AG10803 (cell line): ENCODE results near the gene MT2A.

Experiments
- DNase-seq: peaks from one replicate; pipeline ENCODE4 v3.0.0; 2010; ENCODE audit warnings: low read depth
- H3K4me3 ChIP-seq: 2 replicates; pipeline ENCODE4 v1.5.1; 2011; ENCODE audit warnings: mild to moderate bottlenecking, low read length, control low read depth
- TF ChIP-seq, protein P1 (sequence below): conservative IDR thresholded peaks from 2 replicates; pipeline ENCODE4 v1.5.1; 2011; ENCODE audit warnings: mild to moderate bottlenecking, low read length, control low read depth, inconsistent platforms

MT2A gene

DNA sequence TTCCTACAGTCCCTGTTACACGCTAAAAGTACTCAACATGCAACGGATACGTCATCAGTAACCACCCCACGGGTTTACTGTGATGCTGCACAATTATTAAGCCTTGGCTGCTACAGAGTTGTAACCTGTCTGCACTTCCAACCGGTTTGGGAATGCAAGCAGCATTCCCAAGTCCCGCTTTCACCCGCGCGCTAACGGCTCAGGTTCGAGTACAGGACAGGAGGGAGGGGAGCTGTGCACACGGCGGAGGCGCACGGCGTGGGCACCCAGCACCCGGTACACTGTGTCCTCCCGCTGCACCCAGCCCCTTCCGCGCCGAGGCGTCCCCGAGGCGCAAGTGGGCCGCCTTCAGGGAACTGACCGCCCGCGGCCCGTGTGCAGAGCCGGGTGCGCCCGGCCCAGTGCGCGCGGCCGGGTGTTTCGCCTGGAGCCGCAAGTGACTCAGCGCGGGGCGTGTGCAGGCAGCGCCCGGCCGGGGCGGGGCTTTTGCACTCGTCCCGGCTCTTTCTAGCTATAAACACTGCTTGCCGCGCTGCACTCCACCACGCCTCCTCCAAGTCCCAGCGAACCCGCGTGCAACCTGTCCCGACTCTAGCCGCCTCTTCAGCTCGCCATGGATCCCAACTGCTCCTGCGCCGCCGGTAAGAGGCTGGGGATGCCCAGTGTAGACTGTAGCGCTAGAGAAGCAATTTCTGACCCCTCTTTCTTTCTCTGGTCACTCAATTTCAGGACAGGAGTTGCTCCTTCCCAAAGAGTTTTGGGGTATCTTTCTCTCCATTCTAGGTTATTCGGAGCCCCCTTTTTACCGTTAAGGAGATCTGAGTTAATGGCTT is at the start of gene MT2A:
TSS of gene MT2A (plus strand) at position 542 of the 833 bp plus-strand sequence. CDS start at position 614, 72 bp downstream.
- H3K4me3 ChIP-seq, result peak within 1 kb of the TSS; percentile 89
- peak; percentile 97 for DNase-seq
- TF ChIP-seq, protein P1, sequence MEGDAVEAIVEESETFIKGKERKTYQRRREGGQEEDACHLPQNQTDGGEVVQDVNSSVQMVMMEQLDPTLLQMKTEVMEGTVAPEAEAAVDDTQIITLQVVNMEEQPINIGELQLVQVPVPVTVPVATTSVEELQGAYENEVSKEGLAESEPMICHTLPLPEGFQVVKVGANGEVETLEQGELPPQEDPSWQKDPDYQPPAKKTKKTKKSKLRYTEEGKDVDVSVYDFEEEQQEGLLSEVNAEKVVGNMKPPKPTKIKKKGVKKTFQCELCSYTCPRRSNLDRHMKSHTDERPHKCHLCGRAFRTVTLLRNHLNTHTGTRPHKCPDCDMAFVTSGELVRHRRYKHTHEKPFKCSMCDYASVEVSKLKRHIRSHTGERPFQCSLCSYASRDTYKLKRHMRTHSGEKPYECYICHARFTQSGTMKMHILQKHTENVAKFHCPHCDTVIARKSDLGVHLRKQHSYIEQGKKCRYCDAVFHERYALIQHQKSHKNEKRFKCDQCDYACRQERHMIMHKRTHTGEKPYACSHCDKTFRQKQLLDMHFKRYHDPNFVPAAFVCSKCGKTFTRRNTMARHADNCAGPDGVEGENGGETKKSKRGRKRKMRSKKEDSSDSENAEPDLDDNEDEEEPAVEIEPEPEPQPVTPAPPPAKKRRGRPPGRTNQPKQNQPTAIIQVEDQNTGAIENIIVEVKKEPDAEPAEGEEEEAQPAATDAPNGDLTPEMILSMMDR, result no peak

DNA sequence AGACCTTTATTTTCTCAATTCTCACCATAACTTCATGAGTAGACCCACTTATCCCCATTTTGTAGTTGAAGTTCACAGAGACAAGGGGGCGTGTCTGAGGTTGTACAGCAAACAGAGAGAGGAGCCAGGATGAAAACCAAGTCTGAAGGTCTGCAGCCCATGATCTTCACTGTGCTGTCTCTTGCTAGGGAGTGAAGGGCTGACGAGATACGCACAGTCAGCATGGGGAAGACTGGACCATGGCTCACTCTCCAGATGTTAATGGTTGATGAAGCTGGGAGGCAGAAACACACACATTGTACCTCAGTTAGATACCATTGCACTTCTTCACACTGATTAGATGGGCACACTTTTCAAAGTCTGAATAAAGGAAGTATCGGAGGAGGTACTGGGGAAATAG is 49.3 kb upstream of the MT2A start:
- no peak overlapping the region for H3K4me3 ChIP-seq
- TF ChIP-seq, protein P1, result no peak
- DNase-seq, result no peak

DNA sequence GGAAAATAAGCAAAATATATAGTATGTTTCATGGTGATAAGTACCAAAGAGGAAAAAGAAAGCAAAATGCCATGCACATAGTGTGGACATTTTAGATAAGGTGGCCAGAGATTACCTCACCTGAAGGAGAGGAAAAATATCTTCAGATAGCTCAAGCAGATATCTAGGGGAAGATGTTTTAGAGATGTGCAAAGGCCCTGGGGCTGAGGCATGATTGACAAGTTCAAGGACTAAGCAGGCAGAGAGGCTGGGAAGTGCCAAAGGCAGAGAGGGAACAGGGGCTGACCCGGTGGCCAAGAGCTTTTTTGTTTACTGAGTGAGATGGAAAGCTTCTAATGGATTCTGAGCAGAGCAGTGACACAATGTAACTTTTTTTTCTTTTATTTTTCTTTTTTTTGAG is 47.9 kb upstream of the MT2A start:
- no peak for DNase-seq
- TF ChIP-seq, protein P1, result no peak
- H3K4me3 ChIP-seq, result no peak overlapping the region

DNA sequence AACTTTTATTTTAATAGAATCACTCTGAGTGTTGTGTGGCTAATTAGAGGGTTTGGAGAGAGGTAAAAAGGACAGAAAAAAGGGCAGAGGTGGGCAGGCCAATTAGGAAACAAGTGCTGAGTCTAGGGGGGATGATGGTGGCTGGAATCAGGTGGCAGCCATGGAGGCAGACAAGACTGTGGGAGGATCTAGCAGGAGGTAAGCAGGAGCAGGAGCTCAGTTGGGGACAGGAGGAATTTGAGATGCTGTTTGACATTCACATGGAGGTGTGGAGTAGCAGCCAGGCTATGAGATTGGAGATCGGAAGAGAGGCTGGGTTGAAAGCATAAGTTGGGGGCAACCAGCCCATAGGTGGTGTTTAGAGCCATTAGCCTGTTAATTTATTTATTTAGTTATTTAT is 47.3 kb upstream of the MT2A start:
- no peak overlapping the region for H3K4me3 ChIP-seq
- TF ChIP-seq, protein P1, result no peak
- DNase-seq, result no peak

DNA sequence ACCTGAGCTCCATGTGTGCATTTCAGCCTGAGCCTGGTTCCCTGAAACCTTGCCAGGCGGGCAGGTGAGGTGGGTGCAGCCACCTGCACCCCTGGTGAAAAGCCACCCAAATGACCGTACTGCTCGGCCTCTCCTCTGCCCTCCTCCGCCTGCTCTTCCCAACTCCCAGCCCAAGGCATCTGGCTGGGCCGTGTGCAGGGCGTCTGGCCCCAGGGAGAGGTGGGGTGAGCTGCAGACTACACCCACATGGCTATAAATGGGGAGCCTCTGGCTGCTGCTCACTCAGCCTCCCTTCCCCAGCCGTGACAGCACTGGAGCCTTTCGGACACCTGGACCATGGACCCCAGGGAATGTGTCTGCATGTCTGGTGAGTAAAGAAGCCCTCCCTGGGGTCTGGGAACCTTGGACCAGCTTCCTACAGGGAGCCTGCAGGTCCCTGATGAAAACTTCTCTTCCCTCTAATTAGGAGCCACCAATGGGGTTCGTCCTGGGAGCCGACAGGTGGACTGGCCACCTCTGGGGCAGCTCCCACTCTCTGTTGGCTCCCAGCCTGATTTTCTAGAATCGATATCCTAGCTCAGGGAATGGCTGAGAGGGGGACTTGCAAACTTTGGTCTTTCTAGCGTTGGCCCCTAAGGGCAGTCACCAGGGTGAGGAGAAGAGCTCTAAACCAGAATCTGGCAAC is 43.4 kb upstream of the MT2A start, which contains the start of gene MT4:
TSS of gene MT4 (plus strand) at position 281 of the 685 bp plus-strand sequence. CDS start at position 337, 56 bp downstream.
- no peak within 1 kb of the TSS for H3K4me3 ChIP-seq
- no peak for DNase-seq
- TF ChIP-seq, protein P1, result no peak

DNA sequence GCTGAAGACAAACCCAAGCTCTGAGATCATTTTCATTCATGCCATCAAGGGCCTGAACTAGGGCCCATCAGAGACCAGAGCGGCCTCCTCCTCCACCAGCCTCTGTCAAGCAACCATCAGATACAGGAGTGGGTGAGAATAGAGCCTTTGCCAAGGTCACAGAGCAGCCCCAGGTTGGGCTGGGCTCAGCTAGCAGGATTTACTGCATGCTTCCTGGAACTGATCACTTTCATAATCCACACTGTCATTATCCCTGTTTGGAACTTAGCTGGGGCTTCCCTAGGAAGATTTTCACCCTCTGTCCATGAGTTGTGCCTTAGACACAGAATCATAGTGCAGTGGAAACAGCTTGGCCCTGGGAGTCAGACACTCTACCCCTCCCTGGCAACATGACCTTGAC is 38.4 kb upstream of the MT2A start:
- H3K4me3 ChIP-seq, result no peak overlapping the region
- TF ChIP-seq, protein P1, result no peak
- DNase-seq, result no peak

DNA sequence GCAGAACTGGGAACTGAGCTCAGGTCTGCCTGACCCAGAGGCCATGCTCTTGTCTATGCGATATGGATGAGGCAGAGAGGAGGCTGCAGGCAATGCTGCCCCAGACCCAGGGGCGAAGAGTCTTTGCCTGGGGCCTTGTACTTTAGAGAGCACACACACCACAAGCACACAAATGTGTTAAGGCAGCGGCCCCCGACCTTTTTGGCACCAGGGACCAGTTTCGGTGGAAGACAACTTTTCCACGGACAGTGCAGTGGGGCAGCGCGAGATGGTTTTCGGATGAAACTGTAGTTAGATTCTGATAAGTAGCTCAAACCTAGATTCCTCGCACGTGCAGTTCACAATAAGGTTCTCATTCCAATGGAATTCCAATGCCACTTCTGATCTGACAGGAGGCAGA is 36.9 kb upstream of the MT2A start:
- H3K4me3 ChIP-seq, result no peak overlapping the region
- DNase-seq, result no peak
- TF ChIP-seq, protein P1, result no peak
